NCI-H1048 (cell line): Measurements from ENCODE around the gene TDRD12.
"Not testable (repeated sequence)": the region's sequence is repeated elsewhere in the genome, so short reads cannot be mapped to it uniquely, and the experiment has no call there.

ENCODE experiments used
- DNase-seq: peaks from one replicate; lab custom pipeline; 2025; lab: John Stamatoyannopoulos, UW

Gene TDRD12

DNA sequence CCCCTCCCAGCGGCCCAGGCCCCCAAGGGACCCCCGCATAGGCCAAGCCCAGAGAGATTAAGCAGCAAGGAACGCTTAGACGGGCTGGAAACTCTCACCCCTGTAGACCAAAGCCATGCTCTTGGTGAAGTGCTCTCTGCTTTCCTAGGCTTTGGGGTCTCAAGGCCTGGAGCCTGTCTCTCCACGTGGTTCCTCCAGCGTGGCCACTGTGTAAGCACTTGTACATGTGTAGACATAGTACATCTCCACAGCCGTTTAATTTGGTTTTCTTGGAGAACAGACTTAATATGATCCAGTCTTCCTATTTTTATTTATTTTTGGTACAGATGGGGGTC, 26.9 kb upstream of the TDRD12 start:
- DNase-seq, result no peak

DNA sequence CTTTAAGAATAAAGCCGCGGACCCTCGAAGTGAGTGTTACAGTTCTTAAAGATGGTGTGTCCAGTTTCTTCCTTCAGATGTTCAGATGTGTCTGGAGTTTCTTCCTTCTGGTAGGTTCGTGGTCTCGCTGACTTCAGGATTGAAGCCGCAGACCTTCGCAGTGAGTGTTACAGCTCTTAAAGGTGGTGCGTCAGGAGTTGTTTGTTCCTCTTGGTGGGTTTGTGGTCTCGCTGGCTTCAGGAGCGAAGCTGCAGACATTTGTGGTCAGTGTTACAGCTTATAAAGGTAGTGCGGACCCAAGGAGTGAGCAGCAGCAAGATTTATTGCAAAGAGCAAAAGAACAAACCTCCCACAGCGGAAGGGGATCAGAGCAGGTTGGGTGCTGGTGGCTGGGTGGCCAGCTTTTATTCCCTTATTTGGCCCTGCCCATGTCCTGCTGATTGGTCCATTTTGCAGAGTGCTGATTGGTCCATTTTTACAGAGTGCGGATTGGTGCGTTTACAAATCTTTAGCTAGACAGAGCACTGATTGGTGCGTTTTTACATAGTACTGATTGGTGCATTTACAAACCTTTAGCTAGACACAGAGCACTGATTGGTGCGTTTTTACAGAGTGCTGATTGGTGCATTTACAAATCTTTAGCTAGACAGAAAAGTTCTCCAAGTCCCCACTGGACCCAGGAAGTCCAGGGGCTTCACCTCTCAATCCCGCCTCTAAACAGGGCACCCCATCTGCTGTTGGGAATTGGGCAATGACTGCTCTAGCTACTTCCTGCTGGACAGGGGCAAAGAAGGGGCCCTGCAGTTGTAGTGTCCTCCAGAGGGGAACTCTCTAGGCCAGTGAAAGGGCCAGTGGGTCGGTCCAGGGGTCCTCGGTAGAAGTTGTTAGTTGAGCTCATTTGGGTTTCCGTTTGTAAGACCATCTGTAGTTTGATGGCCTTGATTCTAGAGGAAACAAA, 26.1 kb upstream of the TDRD12 start:
- DNase-seq, result not testable (repeated sequence)

DNA sequence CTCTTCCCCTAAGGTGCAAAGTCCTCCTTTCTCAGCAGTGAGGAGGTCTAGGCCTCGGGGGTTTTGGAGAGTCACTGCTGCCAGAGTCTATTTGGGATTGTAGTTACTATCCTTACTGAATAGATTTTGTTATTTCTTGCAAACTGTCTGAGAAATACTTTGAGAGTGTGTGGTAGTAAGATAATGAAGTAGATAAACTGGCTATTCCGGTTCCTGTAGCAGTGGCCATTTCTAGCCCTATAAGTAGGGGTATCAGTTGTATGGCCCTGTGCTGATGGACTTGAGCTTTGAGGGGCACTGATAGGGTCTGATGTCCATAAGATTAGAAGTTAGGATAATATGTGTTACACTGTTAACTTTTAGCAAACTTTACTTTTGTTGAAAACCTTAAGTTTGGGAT, 25.3 kb upstream of the TDRD12 start:
- not testable (repeated sequence) for DNase-seq

GRCh38 chr19:32694851-32695250, 24.7 kb upstream of the TDRD12 start:
- DNase-seq, result not testable (repeated sequence)

DNA sequence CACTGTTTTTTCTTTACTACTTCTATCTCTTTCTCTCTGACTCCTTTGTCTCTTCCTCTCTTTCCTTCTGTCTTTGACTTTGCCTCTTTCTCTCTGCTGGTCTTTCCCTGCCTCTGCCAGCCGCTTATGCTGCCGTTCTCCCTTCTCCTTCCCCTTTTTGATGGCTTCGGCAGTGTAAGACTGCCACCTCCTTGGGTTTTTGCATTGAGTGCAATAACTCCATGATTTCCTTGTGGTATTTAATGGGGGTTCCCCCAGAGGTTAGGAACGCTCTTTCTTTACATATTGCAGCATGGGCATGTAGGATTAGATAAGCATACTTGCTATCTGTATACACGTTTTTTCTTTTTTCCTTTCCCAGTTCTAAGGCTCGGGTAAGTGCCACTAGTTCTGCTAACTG, 24.1 kb upstream of the TDRD12 start:
- DNase-seq, result not testable (repeated sequence)

DNA sequence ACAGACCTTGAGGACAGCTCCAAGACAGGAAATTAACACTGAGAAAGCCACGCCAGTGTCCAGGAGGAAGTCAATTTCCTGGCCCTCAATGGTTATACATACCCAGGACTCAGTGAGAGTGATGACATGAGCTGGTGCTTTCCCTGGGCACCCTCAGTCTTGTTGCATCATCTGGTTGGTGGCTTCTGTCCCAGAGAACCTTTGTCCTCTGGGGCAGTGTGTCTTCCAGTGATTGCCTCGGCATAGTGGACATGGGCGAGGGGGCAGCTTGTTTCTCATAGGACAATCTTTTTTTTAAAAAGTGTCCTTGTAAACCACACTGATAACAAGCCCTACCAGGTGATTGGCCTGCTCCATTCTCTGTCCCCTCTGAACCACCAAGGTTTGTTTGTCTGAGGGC, 22.8 kb upstream of the TDRD12 start:
- DNase-seq, result not testable (repeated sequence)

GRCh38 chr19:32700129-32700528, 19.4 kb upstream of the TDRD12 start:
- DNase-seq, result not testable (repeated sequence)

GRCh38 chr19:32702010-32702409, 17.6 kb upstream of the TDRD12 start:
- DNase-seq, result no peak

DNA sequence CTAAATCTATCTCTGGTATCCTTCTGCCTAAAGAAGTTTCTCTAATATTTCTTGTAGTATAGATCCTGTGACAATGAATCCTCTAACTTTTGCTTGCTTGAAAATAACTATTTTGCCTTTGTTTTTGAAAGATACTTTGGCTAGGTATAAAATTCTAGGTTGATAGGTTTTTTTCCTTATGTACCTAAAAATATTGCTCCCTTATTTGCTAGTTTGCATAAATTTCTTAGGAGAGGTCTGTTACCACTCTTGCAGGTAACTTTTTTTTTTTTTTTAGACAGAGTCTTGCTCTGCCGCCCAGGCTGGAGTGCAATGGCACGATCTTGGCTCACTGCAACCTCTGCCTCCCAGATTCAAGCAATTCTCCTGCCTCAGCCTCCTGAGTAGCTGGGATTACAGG, 15.6 kb upstream of the TDRD12 start:
- not testable (repeated sequence) for DNase-seq

GRCh38 chr19:32708457-32708856, 11.1 kb upstream of the TDRD12 start:
- DNase-seq, result no peak

DNA sequence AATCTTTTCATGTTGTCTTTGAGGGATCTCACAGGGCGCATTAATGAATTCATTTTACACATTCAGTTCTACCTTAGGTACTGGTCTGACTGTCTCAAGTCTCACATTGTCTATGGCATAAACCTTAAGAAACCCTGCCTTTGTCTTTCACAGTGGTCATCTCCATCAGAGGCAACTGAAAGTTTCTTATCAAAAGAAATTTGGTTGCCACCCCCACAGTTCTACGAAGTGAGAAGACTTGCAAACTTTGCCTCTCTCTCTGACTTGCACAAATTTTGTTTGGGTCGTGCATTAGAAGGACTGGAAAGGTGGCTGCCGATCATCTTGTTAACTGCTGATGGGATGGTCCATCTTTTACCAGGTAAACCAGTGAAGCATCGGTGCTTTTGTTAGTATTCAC, 10.5 kb upstream of the TDRD12 start:
- no peak for DNase-seq

GRCh38 chr19:32711747-32712146, 7.8 kb upstream of the TDRD12 start:
- DNase-seq, result no peak

DNA sequence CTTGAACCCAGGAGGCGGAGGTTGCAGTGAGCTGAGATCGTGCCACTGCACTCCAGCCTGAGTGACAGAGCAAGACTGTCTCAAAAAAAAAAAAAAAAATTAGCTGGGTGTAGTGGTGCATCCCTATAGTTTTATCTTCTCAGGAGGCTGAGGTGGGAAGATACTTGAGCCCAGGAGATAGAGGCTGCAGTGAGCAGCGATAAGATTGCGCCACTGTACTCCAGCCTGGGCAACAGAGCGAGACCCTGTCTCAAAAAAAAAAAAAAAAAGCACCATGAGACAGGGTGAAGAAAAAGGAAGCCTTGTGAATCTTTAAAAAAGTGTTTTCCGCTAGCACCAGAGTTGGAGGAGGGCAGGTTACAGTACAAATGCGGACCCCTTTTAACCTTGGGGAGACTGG, 3.4 kb upstream of the TDRD12 start:
- not testable (repeated sequence) for DNase-seq

- DNase-seq, result no peak
Measured at GRCh38 chr19:32717496-32717895, 2.1 kb upstream of the TDRD12 start.

GRCh38 chr19:32718286-32718685, 1.3 kb upstream of the TDRD12 start:
- DNase-seq, result no peak

GRCh38 chr19:32720216-32720935, 809 bp downstream of the TDRD12 start:
- no peak for DNase-seq

DNA sequence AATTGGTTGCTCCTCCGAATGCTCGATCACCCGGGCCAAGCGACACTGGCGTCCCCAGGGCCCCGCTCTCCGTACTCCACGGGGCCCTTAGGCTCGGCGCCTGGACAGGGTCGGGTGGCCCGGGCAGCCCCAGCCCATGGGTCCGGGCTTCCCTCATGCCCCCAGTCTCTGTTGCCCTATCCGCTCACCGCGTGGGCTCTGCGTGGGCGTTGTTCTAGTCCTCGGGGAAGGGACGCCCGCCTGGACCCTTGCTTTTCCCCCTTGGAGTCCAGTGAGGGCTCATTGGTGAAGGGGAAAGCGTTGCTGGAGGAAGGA, 1.3 kb downstream of the TDRD12 start:
- DNase-seq, result no peak

GRCh38 chr19:32735936-32736335, 16.4 kb downstream of the TDRD12 start:
- no peak for DNase-seq

DNA sequence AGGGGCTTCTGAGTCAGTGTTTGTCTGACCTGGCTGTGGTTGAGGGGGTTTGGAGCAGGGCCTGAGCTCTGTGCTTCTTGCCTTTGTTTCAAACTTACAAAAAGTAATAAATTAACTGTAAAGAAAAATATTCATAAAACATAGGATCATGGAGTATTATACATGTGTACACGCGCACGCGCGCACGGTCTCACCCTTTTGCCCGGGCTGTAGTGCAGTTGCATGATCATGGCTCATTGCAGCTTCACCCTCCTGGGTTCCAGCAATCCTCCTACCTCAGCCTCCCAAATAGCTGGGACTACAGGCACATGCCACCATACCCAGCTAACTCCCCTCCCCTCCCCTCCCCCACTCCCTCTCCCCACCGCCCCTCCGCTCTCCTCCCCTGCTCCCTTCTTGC, 23.5 kb downstream of the TDRD12 start:
- DNase-seq, result no peak

DNA sequence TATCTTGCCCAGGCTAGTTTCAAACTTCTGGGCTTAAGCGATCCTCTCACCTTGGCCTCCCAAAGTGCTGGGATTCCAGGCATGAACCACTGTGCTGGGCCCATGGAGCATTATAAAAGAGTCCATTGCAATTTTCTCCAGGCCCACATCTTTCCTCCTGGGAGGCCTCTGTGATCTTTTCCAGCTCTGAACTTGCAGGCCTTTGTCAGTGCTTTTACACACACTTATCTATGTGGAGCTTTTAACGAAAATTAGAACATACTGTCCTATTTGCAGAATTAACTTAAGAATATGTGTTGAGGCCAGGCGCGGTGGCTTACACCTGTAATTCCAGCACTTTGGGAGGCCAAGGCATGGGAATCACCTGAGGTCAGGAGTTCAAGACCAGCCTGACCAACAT, 23.9 kb downstream of the TDRD12 start:
- DNase-seq, result no peak

DNA sequence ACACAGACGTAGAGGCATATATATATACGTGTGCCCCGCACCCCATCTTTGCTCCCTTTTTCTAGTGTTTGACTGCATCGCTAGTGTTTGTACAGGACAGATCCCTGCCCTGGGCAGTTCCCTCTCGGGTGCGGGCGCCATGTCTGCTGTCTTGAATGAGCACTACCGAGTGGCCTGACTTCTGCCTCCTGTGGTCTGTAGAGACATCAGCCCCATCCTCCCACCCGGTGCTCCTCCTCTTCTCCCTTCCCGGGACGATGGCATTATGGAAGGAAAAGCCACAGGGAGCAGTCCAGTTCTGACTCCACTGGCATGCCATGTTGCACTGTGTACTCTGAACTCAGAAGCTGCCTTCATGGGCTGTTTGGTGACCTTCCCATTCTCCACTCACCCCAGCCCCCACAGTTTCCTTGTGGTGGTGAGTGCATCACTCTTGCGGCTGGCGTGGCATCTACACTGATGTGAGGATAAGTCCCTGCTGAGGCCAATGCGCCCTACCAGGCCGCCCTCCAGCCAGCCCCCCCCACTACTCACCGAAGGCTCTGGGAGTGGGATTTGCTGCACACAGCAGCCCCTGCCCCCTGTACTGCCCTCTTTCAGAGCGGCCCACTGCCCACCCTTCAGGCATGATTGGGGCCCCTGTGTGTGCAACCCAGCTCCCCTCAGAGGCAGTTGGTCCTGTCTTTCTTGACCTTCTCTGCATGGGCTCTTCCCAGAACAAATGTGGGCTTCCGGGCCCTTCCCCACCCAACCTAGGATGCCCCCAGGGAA, 25.2 kb downstream of the TDRD12 start:
- DNase-seq, result no peak

GRCh38 chr19:32745594-32746251, 26.2 kb downstream of the TDRD12 start:
- not testable (repeated sequence) for DNase-seq
